WTC11 (cell line): ENCODE results near the gene ARHGEF28. TPM values are rescaled to one million over a fixed set of nuclear protein-coding genes. Genes with fewer than 3 reads are reported as not detected.

Source experiments
- ATAC-seq: fragments of 200-7000 bp; cut with Tn5 transposase; 2 replicates; pipeline ENCODE4 v1.10.0; 2021; ENCODE audit warnings: mild to moderate bottlenecking, moderate library complexity
- CTCF ChIA-PET: fragments of 300-600 bp; sonication (Branson Sonifier 250); formaldehyde crosslinking; loops from one replicate; lab custom pipeline; 2021; ENCODE audit warnings: antibody characterized with exemption; lab: Charles Lee
- POLR2A ChIA-PET: fragments of 350-600 bp; sonication (Branson Sonifier 250); formaldehyde crosslinking; loops from one replicate; lab custom pipeline; 2021; ENCODE audit warnings: antibody characterized with exemption; lab: Charles Lee
- DNase-seq: peaks from one replicate; pipeline ENCODE4 v3.0.0; 2021; ENCODE audit warnings: low spot score
- H3K27ac Mint-ChIP-seq: 2 replicates; pipeline ENCODE4 v1.8.0; 2021; ENCODE audit warnings: mixed read lengths
- H3K27me3 Mint-ChIP-seq: 2 replicates; pipeline ENCODE4 v1.8.0; 2021; ENCODE audit warnings: low read depth, mild to moderate bottlenecking, moderate library complexity, mixed read lengths
- H3K36me3 Mint-ChIP-seq: 2 replicates; pipeline ENCODE4 v1.8.0; 2021; ENCODE audit warnings: mixed read lengths
- H3K4me1 Mint-ChIP-seq: 2 replicates; pipeline ENCODE4 v1.8.0; 2022; ENCODE audit warnings: mixed read lengths
- H3K4me3 Mint-ChIP-seq: 2 replicates; pipeline ENCODE4 v1.8.0; 2021; ENCODE audit warnings: mild to moderate bottlenecking, moderate library complexity, mixed read lengths
- H3K9me3 Mint-ChIP-seq: 2 replicates; pipeline ENCODE4 v1.8.0; 2021; ENCODE audit warnings: mixed read lengths
- CBFB ChIP-seq: sonication (generic); formaldehyde crosslinking; IDR thresholded peaks from 2 replicates; pipeline ENCODE4 v1.8.1; 2022; ENCODE audit warnings: mild to moderate bottlenecking, low read depth, missing genetic modification reagents
- CREB1 ChIP-seq: sonication (generic); formaldehyde crosslinking; IDR thresholded peaks from 2 replicates; pipeline ENCODE4 v1.8.0; 2023; ENCODE audit warnings: mild to moderate bottlenecking, missing genetic modification reagents
- CTCF ChIP-seq: fragments of 200-600 bp; IDR thresholded peaks from 2 replicates; pipeline ENCODE4 v1.8.0; 2022; ENCODE audit warnings: antibody characterized with exemption
- FOXP1 ChIP-seq: sonication (generic); formaldehyde crosslinking; IDR thresholded peaks from 2 replicates; pipeline ENCODE4 v1.8.0; 2022; ENCODE audit warnings: missing genetic modification reagents, mild to moderate bottlenecking, moderate library complexity, borderline replicate concordance
- GRHL2 ChIP-seq: fragments of 250-450 bp; sonication (Bioruptor Pico); IDR thresholded peaks from 2 replicates; pipeline ENCODE4 v1.8.0; 2022; ENCODE audit warnings: mild to moderate bottlenecking, moderate library complexity; ENCODE audit not compliant: insufficient replicate concordance, severe bottlenecking
- NR3C1 ChIP-seq: sonication (generic); formaldehyde crosslinking; conservative IDR thresholded peaks from 2 replicates; pipeline ENCODE4 v1.8.1; 2023; ENCODE audit warnings: low read depth, mild to moderate bottlenecking, missing genetic modification reagents
- PRDM15 ChIP-seq: sonication (generic); formaldehyde crosslinking; IDR thresholded peaks from 2 replicates; pipeline ENCODE4 v1.8.0; 2022; ENCODE audit warnings: missing genetic modification reagents
- PRRX2 ChIP-seq: fragments of 250-450 bp; sonication (Bioruptor Pico); IDR thresholded peaks from 2 replicates; pipeline ENCODE4 v1.8.0; 2021; ENCODE audit warnings: mild to moderate bottlenecking
- TEAD1 ChIP-seq: sonication (generic); formaldehyde crosslinking; IDR thresholded peaks from 2 replicates; pipeline ENCODE4 v1.8.0; 2022; ENCODE audit warnings: mild to moderate bottlenecking, missing genetic modification reagents
- TEAD4 ChIP-seq: sonication (generic); formaldehyde crosslinking; IDR thresholded peaks from 2 replicates; pipeline ENCODE4 v1.8.0; 2022; ENCODE audit warnings: mild to moderate bottlenecking, missing genetic modification reagents
- ZMAT4 ChIP-seq: fragments of 250-450 bp; sonication (Bioruptor Pico); IDR thresholded peaks from 2 replicates; pipeline ENCODE4 v1.9.0; 2021; ENCODE audit warnings: mild to moderate bottlenecking
- ZNF219 ChIP-seq: sonication (generic); formaldehyde crosslinking; IDR thresholded peaks from 2 replicates; pipeline ENCODE4 v1.8.0; 2023; ENCODE audit warnings: missing genetic modification reagents, mild to moderate bottlenecking, borderline replicate concordance
- ZSCAN18 ChIP-seq: fragments of 250-450 bp; sonication (Bioruptor Pico); IDR thresholded peaks from 2 replicates; pipeline ENCODE4 v2.1.2; 2022; ENCODE audit warnings: mild to moderate bottlenecking, moderate library complexity
- total RNA-seq: library from RNA; stranded (reverse); gene quantifications from 3 replicates; pipeline ENCODE4 v1.2.3, GENCODE V29; 2021
- TF ChIP-seq, protein P1 (sequence below): sonication (generic); formaldehyde crosslinking; IDR thresholded peaks from 2 replicates; pipeline ENCODE4 v1.8.1; 2022; ENCODE audit warnings: low read depth, mild to moderate bottlenecking, moderate library complexity, missing genetic modification reagents, borderline replicate concordance
- TF ChIP-seq, protein P2 (sequence below): sonication (generic); formaldehyde crosslinking; IDR thresholded peaks from 2 replicates; pipeline ENCODE4 v1.8.1; 2022; ENCODE audit warnings: mild to moderate bottlenecking, missing genetic modification reagents, moderate library complexity, borderline replicate concordance
- TF ChIP-seq, protein P3 (sequence below): sonication (generic); formaldehyde crosslinking; IDR thresholded peaks from 2 replicates; pipeline ENCODE4 v1.8.0; 2023; ENCODE audit warnings: missing genetic modification reagents
- TF ChIP-seq, protein P4 (sequence below): fragments of 250-450 bp; sonication (Bioruptor Pico); IDR thresholded peaks from 2 replicates; pipeline ENCODE4 v1.9.0; 2021; ENCODE audit warnings: moderate library complexity, mild to moderate bottlenecking, inconsistent platforms, borderline replicate concordance

The ARHGEF28 gene
- total RNA-seq, 1 experiment from 2014 or later, result 0.96 TPM

DNA sequence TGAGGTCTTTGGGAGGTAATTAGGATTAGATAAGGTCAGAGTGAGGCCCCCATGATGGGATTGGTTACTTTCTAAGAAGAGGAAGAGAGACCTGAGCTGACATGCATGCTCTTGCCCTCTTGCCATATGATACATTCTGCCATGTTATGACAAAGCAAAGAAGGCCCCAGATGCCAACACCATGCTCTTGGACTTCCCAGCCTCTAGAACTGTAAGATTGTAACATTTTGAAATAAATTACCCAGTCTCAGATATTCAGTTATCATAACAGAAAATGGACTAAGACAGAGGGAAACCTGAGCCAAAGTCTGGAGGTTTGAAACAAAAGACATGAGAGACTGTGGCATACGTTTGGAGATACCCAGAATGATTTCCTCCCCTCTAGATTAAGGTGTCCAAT, 318.6 kb downstream of the ARHGEF28 start (continued):
- TF ChIP-seq, protein P1, sequence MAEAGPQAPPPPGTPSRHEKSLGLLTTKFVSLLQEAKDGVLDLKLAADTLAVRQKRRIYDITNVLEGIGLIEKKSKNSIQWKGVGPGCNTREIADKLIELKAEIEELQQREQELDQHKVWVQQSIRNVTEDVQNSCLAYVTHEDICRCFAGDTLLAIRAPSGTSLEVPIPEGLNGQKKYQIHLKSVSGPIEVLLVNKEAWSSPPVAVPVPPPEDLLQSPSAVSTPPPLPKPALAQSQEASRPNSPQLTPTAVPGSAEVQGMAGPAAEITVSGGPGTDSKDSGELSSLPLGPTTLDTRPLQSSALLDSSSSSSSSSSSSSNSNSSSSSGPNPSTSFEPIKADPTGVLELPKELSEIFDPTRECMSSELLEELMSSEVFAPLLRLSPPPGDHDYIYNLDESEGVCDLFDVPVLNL (CRISPR knock-in tag), result no peak
- no peak for TF ChIP-seq NR3C1 (CRISPR knock-in tag)

DNA sequence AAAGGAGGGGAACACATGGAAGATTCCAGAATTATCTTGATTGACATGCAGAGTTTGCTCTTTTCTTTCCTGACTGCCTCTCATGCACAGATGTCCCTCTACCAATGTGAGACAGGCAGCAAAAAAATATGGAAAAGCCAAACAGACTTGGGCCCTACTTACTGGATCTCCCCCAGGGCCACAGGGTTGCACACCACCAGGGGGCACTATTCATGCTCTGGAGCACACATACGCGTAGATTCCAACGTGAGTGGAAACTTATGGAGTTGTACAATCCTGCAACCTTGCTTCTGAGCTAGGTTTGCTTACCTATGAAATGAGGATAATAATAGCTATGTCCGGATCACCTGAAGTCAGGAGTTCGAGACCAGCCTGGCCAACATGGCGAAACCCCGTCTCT, 319.5 kb downstream of the ARHGEF28 start:
- CTCF ChIA-PET, result interaction anchor here (0.7 to 1.1 kb wide), 5 partner anchors 10 to 704 kb away, joined by 3 read pairs; no protein-coding TSS in a partner anchor
- Mint-ChIP-seq H3K27ac (no peak overlapping the region), H3K27me3 (no peaks in the 10 kb centered on the region), H3K4me1 (peaks cover 13% of the 10 kb centered on the region), H3K9me3 (peaks cover 18% of the 10 kb centered on the region), H3K36me3 (no peaks in the 10 kb centered on the region; the same call in 1 of the 2 replicates), H3K4me3 (no peak overlapping the region)
- TF ChIP-seq CTCF (peak; percentile 56; the same call in 1 of the 2 replicates), FOXP1 (CRISPR knock-in tag) (no peak)
- POLR2A ChIA-PET, result no interaction called here
- ATAC-seq, result peak; percentile 55
- DNase-seq, result peak; percentile 63

DNA sequence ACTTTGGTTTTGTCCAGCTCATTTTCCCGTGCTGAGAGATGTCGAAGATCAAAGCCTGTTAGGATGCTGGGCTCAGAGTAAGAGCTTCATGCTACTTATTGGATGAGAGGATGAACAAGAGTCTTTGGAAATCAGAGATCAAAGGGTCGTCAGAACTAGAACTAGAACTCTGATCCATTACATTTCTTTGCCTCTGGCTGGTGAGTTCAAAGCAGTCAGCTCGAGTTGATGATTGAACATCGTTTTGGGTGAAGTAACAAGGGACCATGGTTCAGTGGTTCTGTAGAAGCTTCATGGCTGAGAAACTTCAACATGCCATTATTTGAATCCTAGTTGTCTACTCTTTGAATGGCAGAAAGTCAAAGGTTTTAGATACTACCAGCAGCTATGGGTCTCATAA, 320.3 kb downstream of the ARHGEF28 start:
- ATAC-seq, result no peak
- POLR2A ChIA-PET, result no interaction called here
- no peaks in the 10 kb centered on the region; the same call in 1 of the 2 replicates for H3K36me3 Mint-ChIP-seq
- H3K9me3 Mint-ChIP-seq, result peaks cover 18% of the 10 kb centered on the region
- H3K4me1 Mint-ChIP-seq, result peaks cover 12% of the 10 kb centered on the region
- DNase-seq, result no peak
- no peak overlapping the region for H3K4me3 Mint-ChIP-seq
- H3K27me3 Mint-ChIP-seq, result no peaks in the 10 kb centered on the region
- CTCF ChIA-PET, result interaction anchor here (0.7 to 1.1 kb wide), 4 partner anchors 9 to 700 kb away, joined by 3 read pairs; no protein-coding TSS in a partner anchor
- TF ChIP-seq ZMAT4 (CRISPR knock-in tag), result no peak
- TF ChIP-seq, protein P2, sequence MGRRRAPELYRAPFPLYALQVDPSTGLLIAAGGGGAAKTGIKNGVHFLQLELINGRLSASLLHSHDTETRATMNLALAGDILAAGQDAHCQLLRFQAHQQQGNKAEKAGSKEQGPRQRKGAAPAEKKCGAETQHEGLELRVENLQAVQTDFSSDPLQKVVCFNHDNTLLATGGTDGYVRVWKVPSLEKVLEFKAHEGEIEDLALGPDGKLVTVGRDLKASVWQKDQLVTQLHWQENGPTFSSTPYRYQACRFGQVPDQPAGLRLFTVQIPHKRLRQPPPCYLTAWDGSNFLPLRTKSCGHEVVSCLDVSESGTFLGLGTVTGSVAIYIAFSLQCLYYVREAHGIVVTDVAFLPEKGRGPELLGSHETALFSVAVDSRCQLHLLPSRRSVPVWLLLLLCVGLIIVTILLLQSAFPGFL (CRISPR knock-in tag), result no peak
- TF ChIP-seq ZSCAN18 (CRISPR knock-in tag), result no peak
- TF ChIP-seq TEAD4 (CRISPR knock-in tag), result no peak
- no peak for TF ChIP-seq CBFB (CRISPR knock-in tag)
- TF ChIP-seq ZNF219, result no peak
- TF ChIP-seq CREB1, result no peak
- TF ChIP-seq GRHL2 (CRISPR knock-in tag), result no peak
- no peak for TF ChIP-seq PRRX2
- TF ChIP-seq PRDM15, result no peak
- TF ChIP-seq CTCF, result no peak
- TF ChIP-seq, protein P3, sequence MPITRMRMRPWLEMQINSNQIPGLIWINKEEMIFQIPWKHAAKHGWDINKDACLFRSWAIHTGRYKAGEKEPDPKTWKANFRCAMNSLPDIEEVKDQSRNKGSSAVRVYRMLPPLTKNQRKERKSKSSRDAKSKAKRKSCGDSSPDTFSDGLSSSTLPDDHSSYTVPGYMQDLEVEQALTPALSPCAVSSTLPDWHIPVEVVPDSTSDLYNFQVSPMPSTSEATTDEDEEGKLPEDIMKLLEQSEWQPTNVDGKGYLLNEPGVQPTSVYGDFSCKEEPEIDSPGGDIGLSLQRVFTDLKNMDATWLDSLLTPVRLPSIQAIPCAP (CRISPR knock-in tag), result no peak
- TF ChIP-seq, protein P4, sequence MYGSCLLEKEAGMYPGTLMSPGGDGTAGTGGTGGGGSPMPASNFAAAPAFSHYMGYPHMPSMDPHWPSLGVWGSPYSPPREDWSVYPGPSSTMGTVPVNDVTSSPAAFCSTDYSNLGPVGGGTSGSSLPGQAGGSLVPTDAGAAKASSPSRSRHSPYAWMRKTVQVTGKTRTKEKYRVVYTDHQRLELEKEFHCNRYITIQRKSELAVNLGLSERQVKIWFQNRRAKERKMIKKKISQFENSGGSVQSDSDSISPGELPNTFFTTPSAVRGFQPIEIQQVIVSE (CRISPR knock-in tag), result no peak
- no peak for TF ChIP-seq TEAD1 (CRISPR knock-in tag)
- no peak overlapping the region for H3K27ac Mint-ChIP-seq
